Erythroblast (primary cell): Measurements from ENCODE around the gene PIK3AP1.

ENCODE experiments used
- GATA1 ChIP-seq: IDR thresholded peaks from 2 replicates; pipeline ENCODE4 v1.6.1; 2011; ENCODE audit warnings: low read depth, mild to moderate bottlenecking, control low read depth, low read length, moderate library complexity
- POLR2A ChIP-seq: IDR thresholded peaks from 2 replicates; pipeline ENCODE4 v1.6.1; 2011; ENCODE audit warnings: mild to moderate bottlenecking, low read length

DNA sequence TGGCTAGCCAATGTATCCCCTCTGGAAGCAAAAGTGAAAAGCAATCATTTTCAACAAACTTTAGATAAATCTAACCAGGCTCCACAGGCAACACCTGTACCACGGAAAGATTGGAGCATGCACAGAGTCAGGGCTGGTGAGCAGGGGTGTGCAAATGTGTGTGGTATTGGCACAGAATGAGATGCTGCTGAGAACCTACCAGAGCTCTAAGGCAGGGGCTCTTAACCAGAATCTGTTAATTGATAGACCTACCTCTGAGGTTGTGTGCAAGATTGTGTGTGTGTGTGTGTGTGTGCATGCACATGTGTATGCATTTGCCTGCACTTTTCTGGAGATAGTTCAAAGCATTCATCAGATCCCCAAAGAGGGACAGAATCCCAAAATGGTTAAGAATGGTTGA is 62.9 kb downstream of the PIK3AP1 start:
- TF ChIP-seq POLR2A = no peak
- TF ChIP-seq GATA1 = no peak
